Mammary epithelial cell (primary cell): ENCODE results near the gene GAL3ST2.

Source experiments
- EZH2 ChIP-seq: IDR thresholded peaks from 2 replicates; pipeline ENCODE4 v1.6.1; 2012; ENCODE audit warnings: low read length, inconsistent platforms, borderline replicate concordance
- TF ChIP-seq, protein P1 (sequence below), 2 donors: IDR thresholded peaks in 1 of 2; conservative IDR thresholded peaks in 1 of 2; 2 replicates each; pipeline ENCODE4 v1.5.1; 2011 to 2012; ENCODE audit warnings: inconsistent platforms in 2 of 2, low read length in 2 of 2, mild to moderate bottlenecking in 2 of 2, control low read depth in 1 of 2, low read depth in 1 of 2; ENCODE audit not compliant: insufficient read depth in 1 of 2; ENCODE audit errors: extremely low read depth in 1 of 2

- TF ChIP-seq EZH2: no peak
- TF ChIP-seq, protein P1, sequence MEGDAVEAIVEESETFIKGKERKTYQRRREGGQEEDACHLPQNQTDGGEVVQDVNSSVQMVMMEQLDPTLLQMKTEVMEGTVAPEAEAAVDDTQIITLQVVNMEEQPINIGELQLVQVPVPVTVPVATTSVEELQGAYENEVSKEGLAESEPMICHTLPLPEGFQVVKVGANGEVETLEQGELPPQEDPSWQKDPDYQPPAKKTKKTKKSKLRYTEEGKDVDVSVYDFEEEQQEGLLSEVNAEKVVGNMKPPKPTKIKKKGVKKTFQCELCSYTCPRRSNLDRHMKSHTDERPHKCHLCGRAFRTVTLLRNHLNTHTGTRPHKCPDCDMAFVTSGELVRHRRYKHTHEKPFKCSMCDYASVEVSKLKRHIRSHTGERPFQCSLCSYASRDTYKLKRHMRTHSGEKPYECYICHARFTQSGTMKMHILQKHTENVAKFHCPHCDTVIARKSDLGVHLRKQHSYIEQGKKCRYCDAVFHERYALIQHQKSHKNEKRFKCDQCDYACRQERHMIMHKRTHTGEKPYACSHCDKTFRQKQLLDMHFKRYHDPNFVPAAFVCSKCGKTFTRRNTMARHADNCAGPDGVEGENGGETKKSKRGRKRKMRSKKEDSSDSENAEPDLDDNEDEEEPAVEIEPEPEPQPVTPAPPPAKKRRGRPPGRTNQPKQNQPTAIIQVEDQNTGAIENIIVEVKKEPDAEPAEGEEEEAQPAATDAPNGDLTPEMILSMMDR (conservative IDR thresholded peaks at IDR 0.05 in 1 of 2, IDR thresholded peaks at IDR 0.05 in 1 of 2; ENCODE audit: extremely low read depth in 1 of 2, insufficient read depth in 1 of 2, low read depth in 1 of 2, low read length in 2 of 2): no peak
Measured at GRCh38 chr2:241751776-241752175, 24.8 kb upstream of the GAL3ST2 start.
